H1 (cell line): ENCODE results near the gene C2orf42. TPM values are rescaled to one million over a fixed set of nuclear protein-coding genes. Genes with fewer than 3 reads are reported as not detected.

Experiments used
- EGR1 ChIP-seq: IDR thresholded peaks from 2 replicates; pipeline ENCODE4 v1.6.1; 2011; ENCODE audit warnings: low read depth, low read length, borderline replicate concordance
- EP300 ChIP-seq, 2 experiments: IDR thresholded peaks; 1 replicate in 1 of 2; 2 replicates in 1 of 2; pipeline ENCODE4 v1.6.1; 2011 to 2012; ENCODE audit warnings: low read depth in 2 of 2, low read length in 2 of 2, mild to moderate bottlenecking in 2 of 2, borderline replicate concordance in 1 of 2, inconsistent platforms in 1 of 2, moderate library complexity in 1 of 2
- SIN3A ChIP-seq, 2 experiments: IDR thresholded peaks in 1 of 2; conservative IDR thresholded peaks in 1 of 2; 2 replicates each; pipeline ENCODE4 v1.6.1; 2011 to 2012; ENCODE audit warnings: low read length in 2 of 2, improper control_type of control experiment in 1 of 2, low read depth in 1 of 2, mild to moderate bottlenecking in 1 of 2
- YY1 ChIP-seq: IDR thresholded peaks from 2 replicates; pipeline ENCODE4 v1.6.1; 2011; ENCODE audit warnings: low read depth, mild to moderate bottlenecking, low read length
- polyA plus RNA-seq, 7 experiments: library from polyadenylated mRNA; depleted of rRNA in 3 of 7; stranded (reverse) in 5 of 7; unstranded in 2 of 7; fragments of >200 nt in 5 of 7; fragments of 200-250 nt in 2 of 7; gene quantifications; 1 replicate in 5 of 7; 2 replicates in 1 of 7; 4 replicates in 1 of 7; pipeline versions ENCODE4 v1.2.1 to v1.2.3, GENCODE V29; 2011 to 2013; ENCODE audit warnings: missing spikeins in 2 of 7, mixed read lengths in 2 of 7
- total RNA-seq: library from RNA; stranded (reverse); fragmentation: NEBNext Ultra II Directional; extraction: Animal tissue kit (Norgen Biotek cat#: 25700); gene quantifications from 2 replicates; pipeline ENCODE4 v1.2.1, GENCODE V29; 2021
- TF ChIP-seq, protein P1 (sequence below): IDR thresholded peaks from 2 replicates; pipeline ENCODE4 v1.6.1; 2011; ENCODE audit warnings: low read length, improper control_type of control experiment
- TF ChIP-seq, protein P2 (sequence below), 3 experiments: IDR thresholded peaks; 1 replicate in 2 of 3; 2 replicates in 1 of 3; pipeline versions ENCODE4 v1.5.1 to v1.6.1; 2011; ENCODE audit warnings: low read length in 3 of 3, mild to moderate bottlenecking in 3 of 3, inconsistent platforms in 2 of 3, low read depth in 1 of 3, moderate library complexity in 1 of 3; ENCODE audit not compliant: insufficient read depth in 1 of 3; ENCODE audit errors: control extremely low read depth in 1 of 3
- TF ChIP-seq, protein P3 (sequence below): IDR thresholded peaks from 2 replicates; pipeline ENCODE4 v1.6.1; 2012; ENCODE audit warnings: inconsistent platforms

C2orf42 gene
- total and polyA plus RNA-seq, 2 of the 8 experiments (the other 6 are each of a cell fraction or from before 2014, with no cell fraction given) = 3.9 to 10.7 TPM

DNA sequence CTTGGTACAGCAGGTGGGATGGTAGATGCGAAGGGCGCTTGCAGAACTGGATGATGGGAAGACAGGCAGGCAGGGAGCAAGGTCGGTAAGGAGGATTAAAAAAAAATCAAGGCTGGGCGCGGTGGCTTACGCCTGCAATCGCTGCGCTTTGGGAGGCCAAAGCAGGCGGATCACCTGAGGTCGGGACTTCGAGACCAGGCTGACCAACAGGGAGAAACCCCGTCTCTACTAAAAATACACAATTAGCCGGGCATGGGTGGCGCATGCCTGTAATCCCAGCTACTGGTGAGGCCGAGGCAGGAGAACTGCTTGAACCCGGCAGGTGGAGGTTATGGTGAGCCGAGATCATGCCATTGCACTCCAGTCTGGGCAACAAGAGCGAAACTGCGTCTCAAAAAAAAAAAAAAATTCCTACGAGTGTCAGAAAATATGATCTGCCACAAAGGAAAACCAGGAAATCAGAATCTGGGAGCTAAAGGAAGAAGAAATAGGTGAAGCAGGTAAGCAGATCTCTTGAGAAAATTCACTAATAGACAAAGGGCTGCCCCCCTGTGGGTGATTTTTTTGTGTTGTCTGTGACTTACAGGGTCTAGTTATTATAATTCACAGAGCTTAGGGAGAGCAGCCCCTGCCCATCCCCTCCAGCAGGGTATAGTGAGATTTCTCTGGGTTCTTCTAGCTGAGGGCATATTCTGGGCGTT lies 46.2 kb downstream of the C2orf42 start (continued):
- TF ChIP-seq EGR1 (no peak), EP300 (IDR thresholded peaks at IDR 0.05; ENCODE audit: borderline replicate concordance in 1 of 2, low read depth in 2 of 2, low read length in 2 of 2) (no peak), YY1 (no peak), SIN3A (conservative IDR thresholded peaks at IDR 0.05 in 1 of 2, IDR thresholded peaks at IDR 0.05 in 1 of 2; ENCODE audit: low read depth in 1 of 2, low read length in 2 of 2) (no peak)
- TF ChIP-seq, protein P1, sequence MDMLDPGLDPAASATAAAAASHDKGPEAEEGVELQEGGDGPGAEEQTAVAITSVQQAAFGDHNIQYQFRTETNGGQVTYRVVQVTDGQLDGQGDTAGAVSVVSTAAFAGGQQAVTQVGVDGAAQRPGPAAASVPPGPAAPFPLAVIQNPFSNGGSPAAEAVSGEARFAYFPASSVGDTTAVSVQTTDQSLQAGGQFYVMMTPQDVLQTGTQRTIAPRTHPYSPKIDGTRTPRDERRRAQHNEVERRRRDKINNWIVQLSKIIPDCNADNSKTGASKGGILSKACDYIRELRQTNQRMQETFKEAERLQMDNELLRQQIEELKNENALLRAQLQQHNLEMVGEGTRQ = no peak
- TF ChIP-seq, protein P2, sequence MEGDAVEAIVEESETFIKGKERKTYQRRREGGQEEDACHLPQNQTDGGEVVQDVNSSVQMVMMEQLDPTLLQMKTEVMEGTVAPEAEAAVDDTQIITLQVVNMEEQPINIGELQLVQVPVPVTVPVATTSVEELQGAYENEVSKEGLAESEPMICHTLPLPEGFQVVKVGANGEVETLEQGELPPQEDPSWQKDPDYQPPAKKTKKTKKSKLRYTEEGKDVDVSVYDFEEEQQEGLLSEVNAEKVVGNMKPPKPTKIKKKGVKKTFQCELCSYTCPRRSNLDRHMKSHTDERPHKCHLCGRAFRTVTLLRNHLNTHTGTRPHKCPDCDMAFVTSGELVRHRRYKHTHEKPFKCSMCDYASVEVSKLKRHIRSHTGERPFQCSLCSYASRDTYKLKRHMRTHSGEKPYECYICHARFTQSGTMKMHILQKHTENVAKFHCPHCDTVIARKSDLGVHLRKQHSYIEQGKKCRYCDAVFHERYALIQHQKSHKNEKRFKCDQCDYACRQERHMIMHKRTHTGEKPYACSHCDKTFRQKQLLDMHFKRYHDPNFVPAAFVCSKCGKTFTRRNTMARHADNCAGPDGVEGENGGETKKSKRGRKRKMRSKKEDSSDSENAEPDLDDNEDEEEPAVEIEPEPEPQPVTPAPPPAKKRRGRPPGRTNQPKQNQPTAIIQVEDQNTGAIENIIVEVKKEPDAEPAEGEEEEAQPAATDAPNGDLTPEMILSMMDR (IDR thresholded peaks at IDR 0.05; ENCODE audit: control extremely low read depth in 1 of 3, insufficient read depth in 1 of 3, low read depth in 1 of 3, low read length in 3 of 3) = no peak
- TF ChIP-seq, protein P3, sequence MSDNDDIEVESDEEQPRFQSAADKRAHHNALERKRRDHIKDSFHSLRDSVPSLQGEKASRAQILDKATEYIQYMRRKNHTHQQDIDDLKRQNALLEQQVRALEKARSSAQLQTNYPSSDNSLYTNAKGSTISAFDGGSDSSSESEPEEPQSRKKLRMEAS = no peak
